ENCODE results near the gene MYO1H.

DNA sequence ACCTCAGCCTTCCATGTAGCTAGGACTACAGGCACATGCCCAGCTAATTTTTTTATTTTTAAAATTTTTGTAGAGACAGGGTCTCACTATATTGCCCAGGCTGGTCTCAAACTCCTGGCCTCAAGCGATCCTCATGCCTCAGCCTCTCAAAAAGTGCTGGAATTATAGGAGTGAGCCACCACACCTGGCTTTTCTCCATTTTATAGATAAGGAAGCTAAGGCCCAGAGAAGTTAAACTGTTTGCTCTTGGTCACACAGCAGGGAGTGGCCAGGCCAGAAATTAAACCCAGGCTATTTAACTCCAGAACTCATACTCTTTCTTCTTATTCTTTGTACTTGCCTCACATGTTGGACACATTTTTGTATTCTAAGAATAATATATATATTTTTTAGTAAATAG lies 146.2 kb downstream of the MYO1H start:
- TF ChIP-seq, protein P1, sequence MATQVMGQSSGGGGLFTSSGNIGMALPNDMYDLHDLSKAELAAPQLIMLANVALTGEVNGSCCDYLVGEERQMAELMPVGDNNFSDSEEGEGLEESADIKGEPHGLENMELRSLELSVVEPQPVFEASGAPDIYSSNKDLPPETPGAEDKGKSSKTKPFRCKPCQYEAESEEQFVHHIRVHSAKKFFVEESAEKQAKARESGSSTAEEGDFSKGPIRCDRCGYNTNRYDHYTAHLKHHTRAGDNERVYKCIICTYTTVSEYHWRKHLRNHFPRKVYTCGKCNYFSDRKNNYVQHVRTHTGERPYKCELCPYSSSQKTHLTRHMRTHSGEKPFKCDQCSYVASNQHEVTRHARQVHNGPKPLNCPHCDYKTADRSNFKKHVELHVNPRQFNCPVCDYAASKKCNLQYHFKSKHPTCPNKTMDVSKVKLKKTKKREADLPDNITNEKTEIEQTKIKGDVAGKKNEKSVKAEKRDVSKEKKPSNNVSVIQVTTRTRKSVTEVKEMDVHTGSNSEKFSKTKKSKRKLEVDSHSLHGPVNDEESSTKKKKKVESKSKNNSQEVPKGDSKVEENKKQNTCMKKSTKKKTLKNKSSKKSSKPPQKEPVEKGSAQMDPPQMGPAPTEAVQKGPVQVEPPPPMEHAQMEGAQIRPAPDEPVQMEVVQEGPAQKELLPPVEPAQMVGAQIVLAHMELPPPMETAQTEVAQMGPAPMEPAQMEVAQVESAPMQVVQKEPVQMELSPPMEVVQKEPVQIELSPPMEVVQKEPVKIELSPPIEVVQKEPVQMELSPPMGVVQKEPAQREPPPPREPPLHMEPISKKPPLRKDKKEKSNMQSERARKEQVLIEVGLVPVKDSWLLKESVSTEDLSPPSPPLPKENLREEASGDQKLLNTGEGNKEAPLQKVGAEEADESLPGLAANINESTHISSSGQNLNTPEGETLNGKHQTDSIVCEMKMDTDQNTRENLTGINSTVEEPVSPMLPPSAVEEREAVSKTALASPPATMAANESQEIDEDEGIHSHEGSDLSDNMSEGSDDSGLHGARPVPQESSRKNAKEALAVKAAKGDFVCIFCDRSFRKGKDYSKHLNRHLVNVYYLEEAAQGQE (IDR thresholded peaks at IDR 0.05; ENCODE audit: insufficient read depth in 1 of 2, low read depth in 2 of 2, low read length in 2 of 2) = no peak
- TF ChIP-seq TAF1 (IDR thresholded peaks at IDR 0.05; ENCODE audit: borderline replicate concordance, insufficient read depth, low read length) = no peak
- no peak for TF ChIP-seq POLR2AphosphoS5 (IDR thresholded peaks at IDR 0.05; ENCODE audit: low read depth, low read length)

Measured in PFSK-1 (cell line).